22Rv1 (cell line): ENCODE results near the gene PTCD1.

ENCODE experiments used
- ZFX ChIP-seq: fragments of 450-650 bp; IDR thresholded peaks from 2 replicates; pipeline ENCODE4 v1.6.1; 2017; ENCODE audit warnings: antibody characterized with exemption, borderline replicate concordance
- TF ChIP-seq, protein P1 (sequence below): fragments of 450-650 bp; IDR thresholded peaks from 2 replicates; pipeline ENCODE4 v1.5.1; 2017; ENCODE audit warnings: mild to moderate bottlenecking

- TF ChIP-seq, protein P1, sequence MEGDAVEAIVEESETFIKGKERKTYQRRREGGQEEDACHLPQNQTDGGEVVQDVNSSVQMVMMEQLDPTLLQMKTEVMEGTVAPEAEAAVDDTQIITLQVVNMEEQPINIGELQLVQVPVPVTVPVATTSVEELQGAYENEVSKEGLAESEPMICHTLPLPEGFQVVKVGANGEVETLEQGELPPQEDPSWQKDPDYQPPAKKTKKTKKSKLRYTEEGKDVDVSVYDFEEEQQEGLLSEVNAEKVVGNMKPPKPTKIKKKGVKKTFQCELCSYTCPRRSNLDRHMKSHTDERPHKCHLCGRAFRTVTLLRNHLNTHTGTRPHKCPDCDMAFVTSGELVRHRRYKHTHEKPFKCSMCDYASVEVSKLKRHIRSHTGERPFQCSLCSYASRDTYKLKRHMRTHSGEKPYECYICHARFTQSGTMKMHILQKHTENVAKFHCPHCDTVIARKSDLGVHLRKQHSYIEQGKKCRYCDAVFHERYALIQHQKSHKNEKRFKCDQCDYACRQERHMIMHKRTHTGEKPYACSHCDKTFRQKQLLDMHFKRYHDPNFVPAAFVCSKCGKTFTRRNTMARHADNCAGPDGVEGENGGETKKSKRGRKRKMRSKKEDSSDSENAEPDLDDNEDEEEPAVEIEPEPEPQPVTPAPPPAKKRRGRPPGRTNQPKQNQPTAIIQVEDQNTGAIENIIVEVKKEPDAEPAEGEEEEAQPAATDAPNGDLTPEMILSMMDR = no peak
- no peak for TF ChIP-seq ZFX
Observed at GRCh38 chr7:99468336-99468918, 29.8 kb upstream of the PTCD1 start.
